Measurements from ENCODE around the gene ALX3. TPM values are rescaled to one million over a fixed set of nuclear protein-coding genes. Genes with fewer than 3 reads are reported as not detected.

ALX3 gene
- total RNA-seq, 1 experiment from 2014 or later, result 0.15 TPM

GRCh38 chr1:110076789-110077500, 6.5 kb upstream of the ALX3 start:
- no peak overlapping the region for H3K27ac Mint-ChIP-seq
- ChIA-PET CTCF (interaction anchor here (0.7 to 1.7 kb wide), 4 partner anchors 11 to 40 kb away, joined by 3 to 7 read pairs (median 4); no protein-coding TSS in a partner anchor), POLR2A (no interaction called here)
- H3K4me3 Mint-ChIP-seq, result no peak overlapping the region
- ATAC-seq (no peak), DNase-seq (ENCODE audit: low spot score) (no peak)
- H3K27me3 Mint-ChIP-seq (ENCODE audit: low read depth), result peaks cover 95% of the 10 kb centered on the region
- H3K4me1 Mint-ChIP-seq, result no peaks in the 10 kb centered on the region
- TF ChIP-seq CREB1 (CRISPR knock-in tag; IDR thresholded peaks at IDR 0.05) (no peak), ZNF416 (CRISPR knock-in tag; IDR thresholded peaks at IDR 0.05) (no peak), JUN (CRISPR knock-in tag; IDR thresholded peaks at IDR 0.05) (no peak), NR2C2 (CRISPR knock-in tag; IDR thresholded peaks at IDR 0.05) (no peak), OVOL2 (CRISPR knock-in tag; IDR thresholded peaks at IDR 0.05; ENCODE audit: borderline replicate concordance) (no peak), USF2 (CRISPR knock-in tag; IDR thresholded peaks at IDR 0.05) (no peak), MYBL2 (CRISPR knock-in tag; IDR thresholded peaks at IDR 0.05) (no peak), CDX4 (CRISPR knock-in tag; IDR thresholded peaks at IDR 0.05; ENCODE audit: borderline replicate concordance) (no peak), ZNF232 (CRISPR knock-in tag; IDR thresholded peaks at IDR 0.05) (no peak), IRF2 (CRISPR knock-in tag; IDR thresholded peaks at IDR 0.05; ENCODE audit: borderline replicate concordance, low read depth) (no peak)
- no peaks in the 10 kb centered on the region for H3K9me3 Mint-ChIP-seq
- no peaks in the 10 kb centered on the region for H3K36me3 Mint-ChIP-seq

- DNase-seq (ENCODE audit: low spot score), result no peak
- H3K27me3 Mint-ChIP-seq (ENCODE audit: low read depth), result peaks cover 94% of the 10 kb centered on the region
- ChIA-PET POLR2A (no interaction called here), CTCF (interaction anchor here (0.7 to 5.9 kb wide), 4 partner anchors 12 to 31 kb away, joined by 3 to 46 read pairs (median 9); no protein-coding TSS in a partner anchor)
- H3K4me3 Mint-ChIP-seq, result no peak overlapping the region
- H3K4me1 Mint-ChIP-seq, result 0 out of 2 replicates have a peak, but pooled peaks cover 4% of the 10 kb centered on the region
- H3K9me3 Mint-ChIP-seq, result no peaks in the 10 kb centered on the region
- ATAC-seq, result no peak
- TF ChIP-seq SMAD4 (CRISPR knock-in tag; IDR thresholded peaks at IDR 0.05) (no peak), HMGXB4 (CRISPR knock-in tag; IDR thresholded peaks at IDR 0.05) (no peak)
- H3K27ac Mint-ChIP-seq, result no peak overlapping the region
- no peaks in the 10 kb centered on the region for H3K36me3 Mint-ChIP-seq
Observed at GRCh38 chr1:110074166-110074565, 3.7 kb upstream of the ALX3 start.

- H3K27me3 Mint-ChIP-seq (ENCODE audit: low read depth), result peaks cover 94% of the 10 kb centered on the region
- peak; percentile 5; the same call in 1 of the 2 replicates for ATAC-seq
- TF ChIP-seq MLX (CRISPR knock-in tag; IDR thresholded peaks at IDR 0.05) (no peak), ZNF219 (CRISPR knock-in tag; IDR thresholded peaks at IDR 0.05; ENCODE audit: borderline replicate concordance) (no peak), PREB (CRISPR knock-in tag; IDR thresholded peaks at IDR 0.05; ENCODE audit: borderline replicate concordance) (no peak), PRDM15 (CRISPR knock-in tag; IDR thresholded peaks at IDR 0.05) (no peak), TCF7 (CRISPR knock-in tag; IDR thresholded peaks at IDR 0.05; ENCODE audit: low read depth) (no peak), RELA (CRISPR knock-in tag; IDR thresholded peaks at IDR 0.05; ENCODE audit: borderline replicate concordance) (no peak), TEAD1 (CRISPR knock-in tag; IDR thresholded peaks at IDR 0.05) (no peak), ZNF121 (CRISPR knock-in tag; IDR thresholded peaks at IDR 0.05) (no peak), CBFB (CRISPR knock-in tag; IDR thresholded peaks at IDR 0.05; ENCODE audit: low read depth) (no peak), USF1 (CRISPR knock-in tag; IDR thresholded peaks at IDR 0.05) (no peak)
- no peaks in the 10 kb centered on the region for H3K36me3 Mint-ChIP-seq
- ChIA-PET POLR2A (interaction anchor here (0.7 kb wide), 1 partner anchor 35 kb away, joined by 3 read pairs; no protein-coding TSS in a partner anchor), CTCF (interaction anchor here (0.6 to 5.9 kb wide), 11 partner anchors 10 to 390 kb away, joined by 3 to 46 read pairs (median 5); partner anchors contain the start of genes AHCYL1 and SLC6A17)
- peak; percentile 37 for DNase-seq (ENCODE audit: low spot score)
- no peak overlapping the region for H3K27ac Mint-ChIP-seq
- no peaks in the 10 kb centered on the region for H3K9me3 Mint-ChIP-seq
- H3K4me1 Mint-ChIP-seq, result peaks cover 15% of the 10 kb centered on the region
- H3K4me3 Mint-ChIP-seq, result peak overlapping the region; percentile 70
Observed at GRCh38 chr1:110070282-110070669, 196 bp downstream of the ALX3 start.

All from WTC11 (cell line).